PC-9 (cell line): ENCODE results near the gene PTPN18. TPM values are rescaled to one million over a fixed set of nuclear protein-coding genes. Genes with fewer than 3 reads are reported as not detected.

Experiments
- BruUV-seq: library from RNA; stranded (reverse); fragments of 400-500 nt; replicated peaks from 2 replicates; lab custom pipeline; 2021; lab: Mats Ljungman, UMichigan
- CTCF ChIA-PET: fragments of 300-600 bp; sonication (Branson Sonifier 250); formaldehyde crosslinking; loops from one replicate; lab custom pipeline; 2022; ENCODE audit warnings: antibody characterized with exemption; lab: Charles Lee
- POLR2A ChIA-PET: fragments of 300-600 bp; sonication (Branson Sonifier 250); formaldehyde crosslinking; loops from one replicate; lab custom pipeline; 2022; ENCODE audit warnings: antibody characterized with exemption; ENCODE audit not compliant: unreplicated experiment; lab: Charles Lee
- DNase-seq, 2 experiments: peaks; one replicate each; pipeline versions ENCODE4 v3.0.0 to v3.0.0-alpha.2; 2015 to 2022; ENCODE audit warnings: mixed read lengths in 1 of 2
- H2AFZ ChIP-seq: fragments of 200-600 bp; sonication (generic); 2 replicates; pipeline ENCODE4 v1.8.1; 2017; ENCODE audit warnings: antibody characterized with exemption
- H3F3A ChIP-seq: fragments of 200-600 bp; sonication (generic); 2 replicates; pipeline ENCODE4 v1.8.1; 2017; ENCODE audit warnings: antibody characterized with exemption, mild to moderate bottlenecking, low read depth; ENCODE audit not compliant: insufficient read depth
- H3K27ac ChIP-seq: fragments of 200-600 bp; sonication (generic); 2 replicates; pipeline ENCODE4 v1.6.1; 2016; ENCODE audit warnings: mixed run types
- H3K27me3 ChIP-seq: fragments of 200-600 bp; sonication (generic); 2 replicates; pipeline ENCODE4 v1.6.1; 2016; ENCODE audit warnings: low read depth, mixed run types; ENCODE audit not compliant: insufficient read depth
- H3K36me3 ChIP-seq: fragments of 200-600 bp; sonication (generic); 2 replicates; pipeline ENCODE4 v1.6.1; 2016; ENCODE audit warnings: low read depth, mixed run types
- H3K4me1 ChIP-seq: fragments of 200-600 bp; sonication (generic); replicated peaks from 2 replicates; pipeline ENCODE4 v1.6.1; 2016; ENCODE audit warnings: mixed run types; ENCODE audit not compliant: insufficient read depth
- H3K4me2 ChIP-seq: fragments of 200-600 bp; sonication (generic); 2 replicates; pipeline ENCODE4 v1.6.1; 2017; ENCODE audit warnings: mixed run types
- H3K4me3 ChIP-seq: fragments of 200-600 bp; sonication (generic); 2 replicates; pipeline ENCODE4 v1.6.1; 2016; ENCODE audit warnings: mixed run types
- H3K79me2 ChIP-seq: fragments of 200-600 bp; sonication (generic); 2 replicates; pipeline ENCODE4 v1.6.1; 2017; ENCODE audit warnings: low read depth, mixed run types
- H3K9me2 ChIP-seq: fragments of 200-600 bp; sonication (generic); 2 replicates; pipeline ENCODE4 v1.8.1; 2017; ENCODE audit warnings: mild to moderate bottlenecking; ENCODE audit not compliant: insufficient read depth
- H3K9me3 ChIP-seq: fragments of 200-600 bp; sonication (generic); 2 replicates; pipeline ENCODE4 v1.8.1; 2016; ENCODE audit warnings: low read depth; ENCODE audit not compliant: insufficient read depth
- H4K20me1 ChIP-seq: fragments of 200-600 bp; sonication (generic); 2 replicates; pipeline ENCODE4 v1.8.1; 2017; ENCODE audit not compliant: insufficient read depth
- CTCF ChIP-seq: fragments of 200-600 bp; sonication (generic); conservative IDR thresholded peaks from 2 replicates; pipeline ENCODE4 v1.6.1; 2017; ENCODE audit warnings: mixed run types, antibody characterized with exemption, mild to moderate bottlenecking, moderate library complexity
- EZH2 ChIP-seq: fragments of 200-600 bp; sonication (generic); IDR thresholded peaks from 2 replicates; pipeline ENCODE4 v1.8.0; 2017; ENCODE audit warnings: antibody characterized with exemption, low read depth
- intact Hi-C: fragments of 100-400 bp; cut with micrococcal nuclease; formaldehyde crosslinking; loops from one replicate; pipeline ENCODE4 v1.10.0; 2022; ENCODE audit not compliant: unreplicated experiment
- total RNA-seq: library from RNA; stranded (reverse); gene quantifications from 2 replicates; pipeline ENCODE4 v1.2.3, GENCODE V29; 2021

Gene PTPN18
- total RNA-seq, 1 experiment from 2014 or later, result 55.9 TPM

- CTCF ChIA-PET, result no interaction called here
- H3F3A ChIP-seq, result no peaks in the 10 kb centered on the region
Observed at GRCh38 chr2:130370490-130370889, 14.6 kb downstream of the PTPN18 start.

DNA sequence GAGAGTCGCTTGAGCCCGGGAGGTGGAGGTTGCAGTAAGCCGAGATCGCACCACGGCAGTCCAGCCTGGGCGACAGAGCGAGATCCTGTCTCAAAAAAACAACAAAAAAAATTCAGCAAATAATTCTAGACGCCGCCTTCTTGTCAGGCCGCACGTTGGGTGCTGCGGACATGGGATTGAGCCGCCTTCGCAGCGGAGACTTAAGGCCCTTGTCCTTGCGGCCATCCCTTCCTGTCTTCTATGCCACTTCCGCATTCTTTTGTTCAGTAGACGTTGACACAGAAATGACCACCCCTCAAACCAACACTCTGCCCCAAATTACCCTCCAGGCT, 15.8 kb downstream of the PTPN18 start:
- no peaks in the 10 kb centered on the region for H3K9me3 ChIP-seq
- peak overlapping the region; percentile 94 for H3K4me3 ChIP-seq
- no peaks in the 10 kb centered on the region for H4K20me1 ChIP-seq
- no peaks in the 10 kb centered on the region for H3K9me2 ChIP-seq
- no peak for DNase-seq
- no peak overlapping the region for H3K27ac ChIP-seq
- TSS peak; percentile 58 for BruUV-seq
- H2AFZ ChIP-seq, result peak overlapping the region; percentile 98
- no peak for TF ChIP-seq CTCF
- no peaks in the 10 kb centered on the region for H3K27me3 ChIP-seq
- H3K36me3 ChIP-seq, result no peaks in the 10 kb centered on the region
- ChIA-PET CTCF (no interaction called here), POLR2A (no interaction called here)
- no peaks in the 10 kb centered on the region for H3F3A ChIP-seq
- H3K4me2 ChIP-seq, result peak overlapping the region; percentile 96
- intact Hi-C loops, result loop anchor here (1.0 kb wide), 3 partner anchors 15 to 29 kb away; partner anchors contain the start of genes IMP4 and PTPN18
- H3K4me1 ChIP-seq, result 0 out of 2 replicates have a peak, but pooled peaks cover 9% of the 10 kb centered on the region
- H3K79me2 ChIP-seq, result no peaks in the 10 kb centered on the region

More at GRCh38 chr2:130370490-130370889, 14.6 kb downstream of the PTPN18 start:
- Histone ChIP-seq H3K27me3 (no peaks in the 10 kb centered on the region), H2AFZ (no peak overlapping the region), H3K79me2 (no peaks in the 10 kb centered on the region), H3K4me2 (no peak overlapping the region), H3K9me3 (no peaks in the 10 kb centered on the region), H3K36me3 (no peaks in the 10 kb centered on the region), H3K4me3 (no peak overlapping the region), H3K4me1 (0 out of 2 replicates have a peak, but pooled peaks cover 9% of the 10 kb centered on the region), H3K9me2 (no peaks in the 10 kb centered on the region), H3K27ac (no peak overlapping the region), H4K20me1 (no peaks in the 10 kb centered on the region)
- BruUV-seq, result no TSS peak
- TF ChIP-seq CTCF, result no peak
- no peak for TF ChIP-seq EZH2
- intact Hi-C loops, result no loop called here
- POLR2A ChIA-PET, result no interaction called here
- DNase-seq, result no peak

GRCh38 chr2:130372055-130372832, 16.4 kb downstream of the PTPN18 start:
- H3K4me1 ChIP-seq, result 0 out of 2 replicates have a peak, but pooled peaks cover 9% of the 10 kb centered on the region
- H3K27ac ChIP-seq, result no peak overlapping the region
- no peaks in the 10 kb centered on the region for H3K36me3 ChIP-seq
- no peaks in the 10 kb centered on the region for H3F3A ChIP-seq
- no peaks in the 10 kb centered on the region for H3K27me3 ChIP-seq
- ChIA-PET CTCF (interaction anchor here (1.1 kb wide), 1 partner anchor 31 kb away, joined by 3 read pairs; a partner anchor contains a TSS), POLR2A (interaction anchor here (0.6 kb wide), 1 partner anchor 21 kb away, joined by 8 read pairs; no protein-coding TSS in a partner anchor)
- H3K4me2 ChIP-seq, result peak overlapping the region; percentile 96
- TF ChIP-seq EZH2 (no peak), CTCF (peak; percentile 91)
- H4K20me1 ChIP-seq, result no peaks in the 10 kb centered on the region
- peak overlapping the region; percentile 94 for H3K4me3 ChIP-seq
- peak; percentile 70 to 93 for DNase-seq
- no peaks in the 10 kb centered on the region for H3K9me3 ChIP-seq
- peak overlapping the region; percentile 98 for H2AFZ ChIP-seq
- no peaks in the 10 kb centered on the region for H3K9me2 ChIP-seq
- BruUV-seq, result no TSS peak
- no peaks in the 10 kb centered on the region for H3K79me2 ChIP-seq
- intact Hi-C loops, result loop anchor here (1.0 kb wide), 3 partner anchors 16 to 30 kb away; partner anchors contain the start of genes IMP4 and PTPN18
